Measurements from ENCODE around the gene PHYHD1. TPM values are rescaled to one million over a fixed set of nuclear protein-coding genes. Genes with fewer than 3 reads are reported as not detected.

PHYHD1 gene
- total RNA-seq, 1 donor from 2014 or later: 46.1 TPM

DNA sequence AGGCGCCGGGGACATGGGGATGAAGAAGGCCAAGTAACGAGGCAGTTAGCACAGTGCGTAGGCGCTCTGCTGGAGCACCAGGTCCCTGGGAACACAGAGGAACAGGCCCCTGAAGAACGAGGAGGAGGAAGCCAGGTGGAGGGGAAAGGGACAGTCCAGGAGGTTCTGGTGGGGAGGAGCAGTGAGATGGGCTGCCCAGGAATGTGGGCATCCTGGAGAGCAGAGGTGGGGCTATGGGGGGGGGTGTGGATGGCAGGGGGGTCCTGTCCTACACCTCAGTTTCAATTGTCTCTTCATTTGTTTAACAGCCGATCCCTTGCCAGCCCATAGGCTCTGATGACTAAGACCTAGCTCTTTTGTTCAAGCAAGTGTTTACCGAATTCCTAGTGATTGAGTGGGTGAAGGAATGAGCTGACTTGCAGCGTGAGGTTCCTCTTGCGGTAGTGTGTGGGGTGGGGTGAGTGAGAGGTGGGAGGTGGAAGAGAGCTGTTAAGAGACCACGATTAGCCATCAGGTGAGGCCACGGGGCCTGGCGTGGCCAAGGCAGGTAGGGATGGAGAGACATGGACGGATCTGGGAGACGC lies 8.4 kb upstream of the PHYHD1 start:
- peak in 1 of 2 donors; percentile 76 for DNase-seq (ENCODE audit: low spot score in 2 of 2)
- H3K36me3 ChIP-seq: peaks cover 48 to 64% of the 10 kb centered on the region in 2 donors
- peak overlapping the region; percentile 94 to 95 for H3K27ac ChIP-seq
- peaks cover 54 to 82% of the 10 kb centered on the region in 2 donors for H3K4me1 ChIP-seq
- intact Hi-C loops (cut with DNase I): no loop called here
- H3K9me3 ChIP-seq: no peaks in the 10 kb centered on the region
- no peaks in the 10 kb centered on the region for H3K27me3 ChIP-seq
- peak overlapping the region; percentile 2 to 6 for H3K4me3 ChIP-seq
- TF ChIP-seq, protein P1, sequence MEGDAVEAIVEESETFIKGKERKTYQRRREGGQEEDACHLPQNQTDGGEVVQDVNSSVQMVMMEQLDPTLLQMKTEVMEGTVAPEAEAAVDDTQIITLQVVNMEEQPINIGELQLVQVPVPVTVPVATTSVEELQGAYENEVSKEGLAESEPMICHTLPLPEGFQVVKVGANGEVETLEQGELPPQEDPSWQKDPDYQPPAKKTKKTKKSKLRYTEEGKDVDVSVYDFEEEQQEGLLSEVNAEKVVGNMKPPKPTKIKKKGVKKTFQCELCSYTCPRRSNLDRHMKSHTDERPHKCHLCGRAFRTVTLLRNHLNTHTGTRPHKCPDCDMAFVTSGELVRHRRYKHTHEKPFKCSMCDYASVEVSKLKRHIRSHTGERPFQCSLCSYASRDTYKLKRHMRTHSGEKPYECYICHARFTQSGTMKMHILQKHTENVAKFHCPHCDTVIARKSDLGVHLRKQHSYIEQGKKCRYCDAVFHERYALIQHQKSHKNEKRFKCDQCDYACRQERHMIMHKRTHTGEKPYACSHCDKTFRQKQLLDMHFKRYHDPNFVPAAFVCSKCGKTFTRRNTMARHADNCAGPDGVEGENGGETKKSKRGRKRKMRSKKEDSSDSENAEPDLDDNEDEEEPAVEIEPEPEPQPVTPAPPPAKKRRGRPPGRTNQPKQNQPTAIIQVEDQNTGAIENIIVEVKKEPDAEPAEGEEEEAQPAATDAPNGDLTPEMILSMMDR (IDR thresholded peaks at IDR 0.05): no peak

DNA sequence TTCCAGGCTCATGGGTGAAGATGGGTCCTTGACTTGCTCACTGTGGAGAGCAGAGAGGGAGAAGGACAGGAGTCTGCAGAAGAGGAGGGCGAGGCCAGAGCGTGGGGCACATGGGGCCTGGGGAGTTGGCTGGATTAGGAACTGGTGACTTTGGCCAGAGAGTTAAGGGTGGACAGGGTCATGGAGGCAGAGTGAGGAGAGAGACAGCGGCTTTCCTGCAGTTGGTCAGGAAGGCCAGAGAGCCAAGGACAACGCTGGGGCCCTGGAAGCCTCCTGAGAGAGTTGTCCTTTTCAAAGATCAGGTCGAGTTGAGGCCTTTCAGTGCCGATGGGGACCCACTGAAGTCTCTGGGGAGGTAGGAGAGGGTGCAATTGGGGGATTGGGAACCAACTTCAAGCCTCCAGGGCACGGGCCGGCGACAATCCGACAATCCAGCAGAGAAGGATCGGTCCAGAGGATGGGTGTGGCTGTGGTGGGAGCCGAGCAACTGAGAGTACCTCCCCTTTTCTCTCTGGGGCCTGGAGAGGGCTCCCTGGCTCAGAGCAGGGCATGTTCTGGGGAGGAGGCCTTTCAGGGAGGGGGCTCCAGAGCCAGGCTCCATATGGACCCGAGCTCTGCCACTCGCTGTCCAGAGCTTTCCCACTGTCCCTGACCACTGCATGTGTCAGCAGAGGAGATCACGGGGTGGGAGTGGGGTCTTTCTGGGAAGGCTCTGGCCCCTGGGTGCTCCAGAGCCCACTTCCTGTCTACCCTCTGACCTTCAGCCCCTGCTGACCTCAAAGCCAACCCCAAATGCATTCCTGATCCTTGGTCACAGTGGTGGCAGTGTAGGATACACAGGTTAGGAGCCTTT lies 7.5 kb upstream of the PHYHD1 start:
- Histone ChIP-seq H3K4me3 (peak overlapping the region; percentile 2 to 6), H3K27ac (peak overlapping the region; percentile 94 to 95), H3K36me3 (peaks cover 48 to 61% of the 10 kb centered on the region in 2 donors), H3K4me1 (peaks cover 57 to 85% of the 10 kb centered on the region in 2 donors), H3K9me3 (no peaks in the 10 kb centered on the region), H3K27me3 (no peaks in the 10 kb centered on the region)
- intact Hi-C loops (cut with DNase I): no loop called here
- no peak for DNase-seq (ENCODE audit: low spot score in 2 of 2)
- TF ChIP-seq, protein P1 (IDR thresholded peaks at IDR 0.05): no peak

DNA sequence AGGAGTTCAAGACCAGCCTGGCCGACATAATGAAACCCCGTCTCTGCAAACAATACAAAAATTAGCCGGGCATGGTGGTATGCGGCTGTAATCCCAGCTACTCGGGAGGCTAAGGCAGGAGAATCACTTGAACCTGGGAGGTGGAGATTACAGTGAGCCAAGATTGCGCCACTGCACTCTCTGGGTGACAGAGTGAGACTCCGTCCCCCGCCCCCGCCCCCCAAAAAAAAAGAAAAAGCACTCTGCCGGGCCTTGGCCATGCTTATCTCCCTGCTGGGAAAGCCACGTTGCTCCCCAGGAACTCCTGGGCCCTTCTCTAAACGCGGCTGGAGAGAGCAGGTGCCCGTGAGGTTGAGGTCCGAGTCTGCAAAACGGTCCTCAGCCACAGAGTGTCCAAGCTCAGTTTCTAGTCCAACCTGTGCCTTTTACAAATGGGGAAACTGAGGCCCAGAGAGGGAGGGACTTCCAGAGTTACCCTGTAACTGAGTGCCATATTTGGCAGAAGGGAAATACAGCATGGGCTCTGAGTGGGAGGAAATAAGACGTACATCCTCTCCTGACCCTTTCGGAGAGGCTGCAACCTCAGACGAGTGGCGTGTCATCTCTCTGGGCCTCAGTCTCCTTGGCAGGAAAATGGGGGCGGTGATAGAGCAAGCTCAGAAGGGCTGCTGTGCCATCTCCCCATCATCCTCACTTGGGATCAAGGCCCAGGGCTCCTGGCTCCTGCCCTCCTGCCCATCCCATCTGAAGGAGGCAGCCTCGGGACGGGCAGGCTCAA lies 6.6 kb upstream of the PHYHD1 start:
- peaks cover 39 to 59% of the 10 kb centered on the region in 2 donors for H3K36me3 ChIP-seq
- no peaks in the 10 kb centered on the region for H3K27me3 ChIP-seq
- TF ChIP-seq, protein P1 (IDR thresholded peaks at IDR 0.05): no peak
- no peaks in the 10 kb centered on the region for H3K9me3 ChIP-seq
- H3K4me3 ChIP-seq: peak overlapping the region in 1 of 2 donors; percentile 4
- intact Hi-C loops (cut with DNase I): no loop called here
- H3K27ac ChIP-seq: peak overlapping the region; percentile 94 to 95
- no peak for DNase-seq (ENCODE audit: low spot score in 2 of 2)
- H3K4me1 ChIP-seq: peaks cover 56 to 86% of the 10 kb centered on the region in 2 donors

DNA sequence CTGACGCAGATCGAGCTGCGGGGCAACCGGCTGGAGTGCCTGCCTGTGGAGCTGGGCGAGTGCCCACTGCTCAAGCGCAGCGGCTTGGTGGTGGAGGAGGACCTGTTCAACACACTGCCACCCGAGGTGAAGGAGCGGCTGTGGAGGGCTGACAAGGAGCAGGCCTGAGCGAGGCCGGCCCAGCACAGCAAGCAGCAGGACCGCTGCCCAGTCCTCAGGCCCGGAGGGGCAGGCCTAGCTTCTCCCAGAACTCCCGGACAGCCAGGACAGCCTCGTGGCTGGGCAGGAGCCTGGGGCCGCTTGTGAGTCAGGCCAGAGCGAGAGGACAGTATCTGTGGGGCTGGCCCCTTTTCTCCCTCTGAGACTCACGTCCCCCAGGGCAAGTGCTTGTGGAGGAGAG lies 4.6 kb upstream of the PHYHD1 start:
- H3K9me3 ChIP-seq: no peaks in the 10 kb centered on the region
- peak in 1 of 2 donors; percentile 82 for DNase-seq (ENCODE audit: low spot score in 2 of 2)
- peak overlapping the region in 1 of 2 donors; percentile 23 for H3K4me3 ChIP-seq
- H3K27ac ChIP-seq: peak overlapping the region; percentile 94 to 95
- H3K27me3 ChIP-seq: no peaks in the 10 kb centered on the region
- TF ChIP-seq, protein P1 (IDR thresholded peaks at IDR 0.05): no peak
- H3K36me3 ChIP-seq: peaks cover 23 to 44% of the 10 kb centered on the region in 2 donors
- intact Hi-C loops (cut with DNase I): no loop called here
- peaks cover 47 to 85% of the 10 kb centered on the region in 2 donors for H3K4me1 ChIP-seq

DNA sequence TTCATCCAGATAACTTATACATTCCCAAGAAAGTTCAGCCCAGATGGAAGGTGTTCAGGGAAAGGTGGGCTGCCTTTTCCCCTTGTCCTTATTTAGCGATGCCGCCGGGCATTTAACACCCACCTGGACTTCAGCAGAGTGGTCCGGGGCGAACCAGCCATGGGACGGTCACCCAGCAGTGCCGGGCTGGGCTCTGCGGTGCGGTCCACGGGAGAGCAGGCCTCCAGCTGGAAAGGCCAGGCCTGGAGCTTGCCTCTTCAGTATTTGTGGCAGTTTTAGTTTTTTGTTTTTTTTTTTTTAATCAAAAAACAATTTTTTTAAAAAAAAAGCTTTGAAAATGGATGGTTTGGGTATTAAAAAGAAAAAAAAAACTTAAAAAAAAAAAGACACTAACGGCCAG lies 4.0 kb upstream of the PHYHD1 start:
- Histone ChIP-seq H3K9me3 (no peaks in the 10 kb centered on the region), H3K4me3 (peak overlapping the region; percentile 13 to 23), H3K36me3 (peaks cover 23 to 44% of the 10 kb centered on the region in 2 donors), H3K27ac (peak overlapping the region; percentile 94 to 95), H3K27me3 (no peaks in the 10 kb centered on the region), H3K4me1 (peaks cover 50 to 85% of the 10 kb centered on the region in 2 donors)
- intact Hi-C loops (cut with DNase I): no loop called here
- TF ChIP-seq, protein P1 (IDR thresholded peaks at IDR 0.05): no peak
- no peak for DNase-seq (ENCODE audit: low spot score in 2 of 2)

All from ascending aorta (tissue), 2 donors.